A549 (cell line): ENCODE results near the gene AUTS2.

ENCODE experiments used
- CBX8 ChIP-seq: fragments of 200-600 bp; sonication (generic); IDR thresholded peaks from 2 replicates; pipeline ENCODE4 v1.6.1; 2016
- CTCF ChIP-seq: fragments of >200 bp; sonication (Bioruptor Twin); formaldehyde crosslinking; IDR thresholded peaks from 3 replicates; pipeline ENCODE4 v1.5.1; 2016
- EP300 ChIP-seq, 2 experiments: fragments of >200 bp; sonication (Bioruptor Twin); formaldehyde crosslinking; IDR thresholded peaks; 2 replicates in 1 of 2; 3 replicates in 1 of 2; pipeline ENCODE4 v1.6.1; 2016 to 2017
- MAFK ChIP-seq: fragments of 450-650 bp; IDR thresholded peaks from 2 replicates; pipeline ENCODE4 v1.6.1; 2014; ENCODE audit not compliant: partially characterized antibody
- POLR2A ChIP-seq: IDR thresholded peaks from 2 replicates; pipeline ENCODE4 v1.6.1; 2012; ENCODE audit warnings: mild to moderate bottlenecking, low read length
- ZSCAN20 ChIP-seq: fragments of 250-450 bp; sonication (Bioruptor Pico); IDR thresholded peaks from 2 replicates; pipeline ENCODE4 v1.8.0; 2022; ENCODE audit warnings: mild to moderate bottlenecking, moderate library complexity

- TF ChIP-seq POLR2A (no peak), EP300 (IDR thresholded peaks at IDR 0.05) (no peak), CTCF (no peak), MAFK (no peak), CBX8 (no peak), ZSCAN20 (no peak)
These were observed 961.5 kb downstream of the AUTS2 start for GRCh38 chr7:70559815-70560214.
